ENCODE data around the gene SUN5.

Gene SUN5

GRCh38 chr20:33021879-33022278 is 17.6 kb upstream of the SUN5 start:
- H3K27me3 ChIP-seq, result no peaks in the 10 kb centered on the region
- no peak overlapping the region for H3K4me3 ChIP-seq
- TF ChIP-seq Cebpa-rat (IDR thresholded peaks at IDR 0.05), result no peak
- no peaks in the 10 kb centered on the region for H4K20me1 ChIP-seq
- H3K4me1 ChIP-seq, result no peaks in the 10 kb centered on the region
- H3K36me3 ChIP-seq, result no peaks in the 10 kb centered on the region
- H3K9ac ChIP-seq, result no peak overlapping the region
- no peaks in the 10 kb centered on the region for H3K9me3 ChIP-seq
- H3K27ac ChIP-seq, result no peak overlapping the region
- H3K4me2 ChIP-seq, result no peak overlapping the region

GRCh38 chr20:33020278-33021161 is 16.3 kb upstream of the SUN5 start:
- no peak overlapping the region for H3K27ac ChIP-seq
- no peak for TF ChIP-seq Cebpa-rat (IDR thresholded peaks at IDR 0.05)
- H3K27me3 ChIP-seq, result no peaks in the 10 kb centered on the region
- H3K9me3 ChIP-seq, result no peaks in the 10 kb centered on the region
- H4K20me1 ChIP-seq, result no peaks in the 10 kb centered on the region
- no peaks in the 10 kb centered on the region for H3K36me3 ChIP-seq
- no peak overlapping the region for H3K4me2 ChIP-seq
- no peak overlapping the region for H3K4me3 ChIP-seq
- no peak overlapping the region for H3K9ac ChIP-seq
- no peaks in the 10 kb centered on the region for H3K4me1 ChIP-seq

GRCh38 chr20:33019465-33020277 is 15.4 kb upstream of the SUN5 start:
- Histone ChIP-seq H3K4me3 (no peak overlapping the region), H3K27me3 (no peaks in the 10 kb centered on the region), H3K4me1 (peaks cover 4% of the 10 kb centered on the region), H3K9me3 (no peaks in the 10 kb centered on the region), H4K20me1 (no peaks in the 10 kb centered on the region), H3K4me2 (no peak overlapping the region), H3K9ac (no peak overlapping the region), H3K36me3 (no peaks in the 10 kb centered on the region), H3K27ac (no peak overlapping the region)
- no peak for TF ChIP-seq Cebpa-rat (IDR thresholded peaks at IDR 0.05)

- TF ChIP-seq Cebpa-rat (IDR thresholded peaks at IDR 0.05), result no peak
- Histone ChIP-seq H3K4me2 (no peak overlapping the region), H4K20me1 (no peaks in the 10 kb centered on the region), H3K4me1 (peaks cover 17% of the 10 kb centered on the region), H3K9me3 (no peaks in the 10 kb centered on the region), H3K27me3 (no peaks in the 10 kb centered on the region), H3K27ac (no peak overlapping the region), H3K9ac (no peak overlapping the region), H3K36me3 (no peaks in the 10 kb centered on the region), H3K4me3 (no peak overlapping the region)
These were observed 14.1 kb upstream of the SUN5 start for GRCh38 chr20:33018169-33018931.

GRCh38 chr20:33017542-33017941 is 13.3 kb upstream of the SUN5 start:
- H3K27ac ChIP-seq, result no peak overlapping the region
- H3K4me2 ChIP-seq, result no peak overlapping the region
- H3K9me3 ChIP-seq, result no peaks in the 10 kb centered on the region
- peaks cover 19% of the 10 kb centered on the region for H3K4me1 ChIP-seq
- H3K36me3 ChIP-seq, result no peaks in the 10 kb centered on the region
- H3K27me3 ChIP-seq, result no peaks in the 10 kb centered on the region
- no peak overlapping the region for H3K9ac ChIP-seq
- no peak for TF ChIP-seq Cebpa-rat (IDR thresholded peaks at IDR 0.05)
- no peak overlapping the region for H3K4me3 ChIP-seq
- no peaks in the 10 kb centered on the region for H4K20me1 ChIP-seq

GRCh38 chr20:33016581-33017109 is 12.4 kb upstream of the SUN5 start:
- Histone ChIP-seq H3K36me3 (no peaks in the 10 kb centered on the region), H3K9ac (no peak overlapping the region), H3K4me3 (no peak overlapping the region), H3K4me1 (peaks cover 19% of the 10 kb centered on the region), H4K20me1 (no peaks in the 10 kb centered on the region), H3K27me3 (no peaks in the 10 kb centered on the region), H3K9me3 (no peaks in the 10 kb centered on the region), H3K4me2 (no peak overlapping the region), H3K27ac (no peak overlapping the region)
- no peak for TF ChIP-seq Cebpa-rat (IDR thresholded peaks at IDR 0.05)

GRCh38 chr20:33015700-33016580 is 11.7 kb upstream of the SUN5 start:
- Histone ChIP-seq H3K27ac (no peak overlapping the region), H3K4me1 (peaks cover 19% of the 10 kb centered on the region), H4K20me1 (no peaks in the 10 kb centered on the region), H3K9ac (no peak overlapping the region), H3K9me3 (no peaks in the 10 kb centered on the region), H3K4me3 (no peak overlapping the region), H3K27me3 (no peaks in the 10 kb centered on the region), H3K4me2 (no peak overlapping the region), H3K36me3 (no peaks in the 10 kb centered on the region)
- TF ChIP-seq Cebpa-rat (IDR thresholded peaks at IDR 0.05), result no peak

- Histone ChIP-seq H3K36me3 (no peaks in the 10 kb centered on the region), H3K27me3 (no peaks in the 10 kb centered on the region)
These were observed 10.9 kb upstream of the SUN5 start for GRCh38 chr20:33015114-33015484.

More at GRCh38 chr20:33015114-33015484, 10.9 kb upstream of the SUN5 start:
- no peak for TF ChIP-seq Cebpa-rat (IDR thresholded peaks at IDR 0.05)
- Histone ChIP-seq H3K4me3 (no peak overlapping the region), H3K9me3 (no peaks in the 10 kb centered on the region), H3K9ac (no peak overlapping the region), H4K20me1 (no peaks in the 10 kb centered on the region), H3K4me1 (peaks cover 23% of the 10 kb centered on the region), H3K4me2 (peak overlapping the region; percentile 37; the same call in 1 of the 2 replicates), H3K27ac (no peak overlapping the region)

All from BLaER1 (cell line).